Measurements from ENCODE around the gene MICAL2. TPM values are rescaled to one million over a fixed set of nuclear protein-coding genes. Genes with fewer than 3 reads are reported as not detected.

The MICAL2 gene
- total RNA-seq, 1 experiment from 2014 or later, result 148 TPM

- peak; percentile 98 for DNase-seq (ENCODE audit: low spot score)
Observed at GRCh38 chr11:12287374-12288211, 177.2 kb downstream of the MICAL2 start.

DNA sequence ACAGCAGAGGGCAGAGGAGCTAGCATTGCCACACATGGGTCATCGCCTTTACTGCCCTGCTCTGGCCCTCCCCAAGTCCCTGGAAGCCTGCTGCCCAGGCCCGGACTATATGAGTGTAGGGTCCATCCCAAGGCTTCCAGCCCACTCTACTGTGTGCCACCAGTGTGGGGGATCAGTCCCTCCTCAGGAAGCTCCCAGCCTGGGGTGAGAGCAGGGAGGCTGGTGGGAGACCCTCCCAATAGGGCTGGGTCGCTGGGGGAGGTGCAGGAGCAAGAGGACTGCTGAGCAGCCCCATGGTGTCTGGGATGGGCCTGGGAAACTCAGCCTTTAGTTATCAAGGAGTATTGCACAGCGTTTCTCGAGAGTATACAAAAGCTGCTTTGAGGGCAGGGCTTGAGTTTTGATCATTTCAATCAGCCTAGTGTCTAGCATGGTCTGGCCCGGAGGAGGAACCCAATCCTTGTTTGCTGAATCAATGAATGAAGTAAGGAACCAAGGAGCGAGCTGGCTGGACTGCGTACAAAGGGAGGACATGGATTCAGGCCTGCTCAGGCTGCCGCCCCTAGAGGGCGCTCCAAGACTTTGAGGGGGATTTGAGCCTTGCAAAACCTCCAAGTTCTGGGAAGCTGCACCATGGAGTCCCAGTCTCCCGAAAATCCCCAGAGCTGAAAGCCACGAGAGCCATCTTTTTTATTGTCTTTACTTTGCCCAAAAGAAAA, 178.0 kb downstream of the MICAL2 start:
- peak; percentile 91 for DNase-seq (ENCODE audit: low spot score)

GRCh38 chr11:12288931-12289666, 178.7 kb downstream of the MICAL2 start:
- DNase-seq (ENCODE audit: low spot score), result no peak

DNA sequence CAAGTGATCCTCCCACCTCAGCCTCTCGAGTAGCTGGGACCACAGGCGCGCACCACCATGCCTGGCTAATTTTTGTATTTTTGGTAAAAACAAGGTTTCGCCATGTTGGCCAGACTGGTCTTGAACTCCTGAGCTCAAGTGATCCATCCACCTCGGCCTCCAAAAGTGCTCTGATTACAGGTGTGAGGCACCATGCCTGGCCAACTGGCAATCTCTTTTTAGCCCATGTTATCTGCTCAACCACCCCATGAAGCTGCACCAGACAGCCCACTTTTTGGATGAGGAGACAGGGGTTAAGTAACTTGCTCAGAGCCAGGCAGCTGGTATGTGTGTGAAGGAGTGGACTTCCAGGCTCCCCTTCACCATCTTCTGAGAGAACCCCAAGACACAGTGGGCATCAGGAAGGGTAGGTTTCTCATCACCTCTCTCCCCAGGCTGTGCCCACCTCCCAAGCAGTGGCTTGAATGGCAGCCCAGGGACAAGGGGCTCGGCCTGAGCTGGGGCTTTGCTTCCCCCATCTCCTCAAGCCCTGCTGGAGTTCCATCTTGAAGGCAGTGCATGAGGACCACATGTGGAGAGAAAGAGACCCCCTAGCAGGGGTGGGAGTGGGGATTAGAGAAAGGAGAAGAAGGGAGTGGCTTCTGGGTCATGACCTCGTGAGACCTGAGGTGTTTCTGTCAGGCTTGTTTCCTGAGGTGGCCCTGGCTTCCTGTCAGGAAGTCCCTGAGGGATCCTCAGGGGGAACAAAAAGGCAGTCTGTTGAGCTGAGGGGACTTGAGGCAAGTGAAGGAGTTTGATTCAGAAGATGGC, 179.5 kb downstream of the MICAL2 start:
- DNase-seq (ENCODE audit: low spot score), result no peak

DNA sequence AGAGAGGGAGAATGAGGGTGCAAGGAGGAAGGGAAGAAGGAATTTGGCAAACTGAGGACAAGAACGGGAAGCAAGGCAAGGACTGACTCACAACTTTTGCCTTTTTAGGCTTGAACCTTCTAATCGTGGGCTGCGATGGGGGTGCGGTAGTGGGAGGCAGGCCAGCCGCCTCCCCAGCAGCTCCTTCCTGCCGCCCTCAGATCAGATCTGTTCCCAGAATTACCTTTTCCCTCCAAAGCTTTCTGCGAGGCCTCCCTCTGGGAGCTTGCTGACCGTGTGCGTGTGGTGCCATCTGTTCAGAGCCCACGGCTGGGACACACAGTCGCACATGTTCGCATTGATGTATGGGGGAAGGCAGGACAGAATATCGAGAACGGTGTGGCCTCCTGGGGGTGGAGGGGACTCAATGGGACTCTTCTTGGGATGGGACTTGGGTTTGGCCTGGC, 180.1 kb downstream of the MICAL2 start:
- no peak for DNase-seq (ENCODE audit: low spot score)

- no peak for DNase-seq (ENCODE audit: low spot score)
Observed at GRCh38 chr11:12291313-12291712, 180.9 kb downstream of the MICAL2 start.

DNA sequence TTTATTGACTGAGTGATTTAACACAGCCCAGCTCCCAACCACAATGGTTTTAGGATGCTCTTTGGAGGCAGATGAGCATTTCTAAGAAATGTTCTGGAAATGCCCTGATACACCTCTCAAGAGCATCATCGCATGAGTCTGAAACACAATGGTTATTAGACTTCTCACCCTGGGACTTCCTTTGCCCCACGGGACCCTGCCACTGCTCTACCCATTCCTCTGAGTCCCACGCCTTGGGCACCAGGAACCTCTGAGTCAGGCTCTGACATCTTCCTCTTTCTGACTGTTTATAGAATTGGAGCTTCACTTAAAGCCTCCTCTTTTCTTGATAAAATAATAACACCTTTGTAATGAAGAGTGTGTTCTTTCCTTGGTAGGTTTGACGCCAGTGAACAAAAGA, 181.4 kb downstream of the MICAL2 start:
- DNase-seq (ENCODE audit: low spot score), result no peak

GRCh38 chr11:12292766-12293165, 182.4 kb downstream of the MICAL2 start:
- DNase-seq (ENCODE audit: low spot score), result no peak

DNA sequence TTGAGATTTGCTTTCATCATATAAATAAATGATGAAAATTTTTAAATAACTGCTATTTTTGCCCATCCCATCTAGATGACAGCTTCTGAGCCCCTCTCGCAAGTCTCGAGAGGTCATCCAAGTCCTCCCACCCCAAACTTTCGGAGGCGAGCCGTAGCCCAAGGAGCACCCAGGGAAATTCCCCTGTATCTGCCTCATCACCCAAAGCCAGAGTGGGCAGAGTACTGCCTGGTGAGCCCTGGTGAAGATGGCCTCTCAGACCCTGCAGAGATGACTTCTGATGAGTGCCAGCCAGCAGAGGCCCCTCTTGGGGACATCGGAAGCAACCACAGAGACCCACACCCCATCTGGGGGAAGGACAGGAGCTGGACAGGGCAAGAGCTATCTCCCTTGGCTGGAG, 183.1 kb downstream of the MICAL2 start:
- DNase-seq (ENCODE audit: low spot score), result no peak

DNA sequence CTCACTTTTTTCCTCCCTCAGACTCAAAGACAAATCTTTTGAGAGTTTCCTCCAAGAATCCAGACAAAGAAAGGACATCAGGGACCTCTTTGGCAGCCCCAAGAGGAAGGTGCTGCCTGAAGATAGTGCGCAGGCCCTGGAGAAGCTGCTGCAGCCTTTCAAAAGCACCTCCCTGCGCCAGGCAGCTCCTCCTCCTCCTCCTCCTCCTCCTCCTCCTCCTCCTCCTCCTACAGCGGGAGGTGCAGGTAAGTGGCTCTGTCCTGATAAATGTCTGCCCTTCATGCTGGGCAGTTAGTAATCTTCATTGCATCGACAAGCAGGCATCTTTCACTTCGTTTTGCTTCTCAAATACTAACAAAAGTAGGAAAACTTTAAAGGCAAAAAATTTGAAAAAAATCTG, 184.2 kb downstream of the MICAL2 start:
- DNase-seq (ENCODE audit: low spot score), result no peak

DNA sequence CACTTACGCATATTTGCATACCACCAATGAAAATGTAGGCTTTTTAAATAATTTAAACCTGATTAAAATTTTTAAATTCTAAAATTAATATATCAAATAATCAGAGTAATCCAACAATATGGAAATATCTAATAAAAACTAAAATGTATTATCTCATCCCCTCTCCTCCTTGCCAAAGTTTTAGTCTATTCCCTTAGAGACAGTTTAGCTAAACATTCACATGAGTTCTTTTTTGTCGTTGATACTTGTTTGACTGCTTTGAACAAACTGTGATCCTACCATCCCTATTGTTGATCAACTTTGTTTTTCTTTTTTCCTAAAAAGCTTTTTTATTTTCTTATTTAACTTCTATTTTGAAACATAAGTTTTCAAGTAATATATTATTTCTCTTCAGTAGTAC, 185.6 kb downstream of the MICAL2 start:
- no peak for DNase-seq (ENCODE audit: low spot score)

- DNase-seq (ENCODE audit: low spot score), result no peak
Observed at GRCh38 chr11:12298610-12299009, 188.2 kb downstream of the MICAL2 start.

GRCh38 chr11:12301379-12301778, 191.0 kb downstream of the MICAL2 start:
- no peak for DNase-seq (ENCODE audit: low spot score)

DNA sequence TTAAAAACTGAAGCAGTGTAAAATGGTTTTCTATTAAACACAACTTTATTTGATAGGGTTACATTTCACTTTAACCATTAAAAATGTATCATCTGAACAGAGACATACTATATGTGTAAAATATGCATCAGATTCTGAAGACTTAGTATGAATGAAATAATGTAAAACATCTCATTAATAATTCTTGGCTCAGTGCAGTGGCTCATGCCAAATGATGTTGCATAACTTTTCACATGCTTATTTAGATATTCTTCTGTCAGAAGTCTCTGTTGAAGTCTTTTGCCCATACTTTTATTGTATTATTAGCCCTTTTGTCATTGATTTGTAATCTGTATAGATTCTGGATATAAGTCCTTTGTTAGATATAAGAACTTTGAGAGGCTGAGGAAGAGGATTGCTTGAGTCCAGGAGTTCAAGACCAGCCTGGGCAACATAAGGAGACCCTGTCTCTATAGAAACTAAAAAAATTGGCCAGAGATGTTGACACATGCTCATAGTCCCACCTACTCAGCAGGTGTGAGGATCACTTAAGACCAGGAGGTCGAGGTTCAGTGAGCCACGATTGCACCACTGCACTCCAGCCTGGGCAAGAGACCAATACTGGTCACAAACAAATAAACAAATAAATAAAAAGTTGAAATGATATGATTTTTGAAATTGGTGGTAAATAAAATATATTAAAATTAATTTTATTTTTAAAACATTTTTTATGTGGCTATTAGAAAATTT, 193.2 kb downstream of the MICAL2 start:
- DNase-seq (ENCODE audit: low spot score), result no peak

DNA sequence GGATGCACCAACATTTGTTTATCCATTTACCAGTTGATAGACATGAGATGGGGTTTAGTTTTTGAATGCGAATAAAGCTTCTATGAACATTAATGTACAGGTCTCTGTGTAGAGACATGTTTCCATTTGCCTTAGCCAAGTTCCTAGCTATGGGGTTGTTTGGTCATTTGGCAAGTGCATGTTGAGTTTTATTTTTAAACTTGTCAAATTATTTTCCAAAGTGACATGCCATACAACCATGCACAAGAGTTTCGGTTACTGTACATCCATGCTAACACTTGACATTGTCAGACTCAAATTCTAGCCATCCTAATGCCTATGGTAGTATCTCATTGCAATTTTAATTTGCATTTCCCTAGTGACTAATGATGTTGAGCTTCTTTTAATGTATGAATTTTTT, 196.4 kb downstream of the MICAL2 start:
- DNase-seq (ENCODE audit: low spot score), result no peak

DNA sequence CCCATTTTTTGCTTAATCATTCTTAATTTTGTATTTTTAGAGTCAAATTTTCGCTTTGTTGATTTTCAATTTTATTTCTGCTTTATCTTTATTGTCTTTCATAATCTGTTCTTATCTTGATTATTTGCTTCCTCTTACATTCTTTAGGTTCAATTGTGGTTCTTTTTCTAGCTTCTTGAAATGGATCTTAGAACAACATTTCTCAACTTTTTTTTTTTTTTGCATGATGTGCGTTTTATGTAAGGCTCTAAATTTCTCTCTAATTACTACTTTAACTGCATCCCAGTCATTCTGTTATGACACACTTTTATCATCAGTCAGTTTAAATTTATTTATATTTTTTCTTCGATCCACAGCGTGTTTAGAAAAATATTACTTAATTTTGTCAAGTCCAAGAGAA, 201.7 kb downstream of the MICAL2 start:
- DNase-seq (ENCODE audit: low spot score), result no peak

Other genes starting within 250 kb of the MICAL2 start
- gene DKK3, start 102.0 kb upstream of the MICAL2 start, total RNA-seq (2014; rRNA removed; shearing (Covaris generic)), result 439 and 474 TPM in 2 replicates